Measurements from ENCODE around the gene FHL3.

GRCh38 chr1:38046333-38046883 lies 41.1 kb upstream of the FHL3 start, which contains the start of gene POU3F1:
- TF ChIP-seq ZNF274 (IDR thresholded peaks at IDR 0.05; ENCODE audit: borderline replicate concordance, low read depth, low read length) (no peak), GTF2F1 (IDR thresholded peaks at IDR 0.05; ENCODE audit: low read depth, low read length) (no peak)
